ENCODE results near the gene TLK2.
A peak's percentile ranks its signal among the peaks of the same experiment; 100 is the strongest.

The TLK2 gene

GRCh38 chr17:62629556-62630364 is 151.1 kb downstream of the TLK2 start:
- Mint-ChIP-seq H3K27me3 (ENCODE audit: low read depth) (peaks cover 4% of the 10 kb centered on the region), H3K9me3 (no peaks in the 10 kb centered on the region), H3K27ac (peak overlapping the region; percentile 99 to 100 (median 99)), H3K4me3 (peak overlapping the region; percentile 95 to 98 (median 97)), H3K4me1 (peaks cover 54% of the 10 kb centered on the region), H3K36me3 (ENCODE audit: low read depth) (peaks cover 11% of the 10 kb centered on the region)
- TF ChIP-seq CTCF (IDR thresholded peaks at IDR 0.05; ENCODE audit: unreplicated experiment in 3 of 3), result no peak

GRCh38 chr17:62630365-62631085 is 151.9 kb downstream of the TLK2 start:
- Mint-ChIP-seq H3K27ac (peak overlapping the region; percentile 99 to 100 (median 99)), H3K9me3 (no peaks in the 10 kb centered on the region), H3K4me1 (peaks cover 55% of the 10 kb centered on the region)

GRCh38 chr17:62631086-62631935 is 152.7 kb downstream of the TLK2 start:
- Mint-ChIP-seq H3K4me1 (peaks cover 47% of the 10 kb centered on the region), H3K4me3 (peak overlapping the region; percentile 95 to 98 (median 97)), H3K27ac (peak overlapping the region; percentile 99 to 100 (median 99)), H3K27me3 (ENCODE audit: low read depth) (peaks cover 4% of the 10 kb centered on the region), H3K9me3 (no peaks in the 10 kb centered on the region), H3K36me3 (ENCODE audit: low read depth) (peaks cover 10% of the 10 kb centered on the region)
- no peak for TF ChIP-seq CTCF (IDR thresholded peaks at IDR 0.05; ENCODE audit: unreplicated experiment in 3 of 3)

More at GRCh38 chr17:62630365-62631085, 151.9 kb downstream of the TLK2 start:
- H3K4me3 Mint-ChIP-seq, result peak overlapping the region; percentile 95 to 98 (median 97)
- H3K36me3 Mint-ChIP-seq (ENCODE audit: low read depth), result peaks cover 11% of the 10 kb centered on the region
- TF ChIP-seq CTCF (IDR thresholded peaks at IDR 0.05; ENCODE audit: unreplicated experiment in 3 of 3), result no peak
- peaks cover 4% of the 10 kb centered on the region for H3K27me3 Mint-ChIP-seq (ENCODE audit: low read depth)

- Mint-ChIP-seq H3K36me3 (ENCODE audit: low read depth) (peaks cover 8% of the 10 kb centered on the region), H3K9me3 (no peaks in the 10 kb centered on the region), H3K27me3 (ENCODE audit: low read depth) (no peaks in the 10 kb centered on the region), H3K4me3 (peak overlapping the region; percentile 49 to 57 (median 51)), H3K27ac (peak overlapping the region; percentile 13 to 77 (median 55)), H3K4me1 (peaks cover 42% of the 10 kb centered on the region)
- TF ChIP-seq CTCF (IDR thresholded peaks at IDR 0.05; ENCODE audit: unreplicated experiment in 3 of 3), result no peak
Observed at GRCh38 chr17:62631936-62632924, 153.6 kb downstream of the TLK2 start.

- H3K27ac Mint-ChIP-seq, result no peak overlapping the region
- no peak for TF ChIP-seq CTCF (IDR thresholded peaks at IDR 0.05; ENCODE audit: unreplicated experiment in 3 of 3)
- peaks cover 13% of the 10 kb centered on the region for H3K4me1 Mint-ChIP-seq
Observed at GRCh38 chr17:62637809-62638208, 159.2 kb downstream of the TLK2 start.

More at GRCh38 chr17:62637809-62638208, 159.2 kb downstream of the TLK2 start:
- Mint-ChIP-seq H3K4me3 (no peak overlapping the region), H3K27me3 (ENCODE audit: low read depth) (no peaks in the 10 kb centered on the region), H3K36me3 (ENCODE audit: low read depth) (peaks cover 12% of the 10 kb centered on the region), H3K9me3 (no peaks in the 10 kb centered on the region)

All from nephron (organoid).